Activated CD4-positive, alpha-beta T cell treated with anti-CD3 and anti-CD28 coated beads for 24 hours (primary cell): Measurements from ENCODE around the gene PPP1R14B.

Source experiments
- DNase-seq, 2 donors: peaks; one replicate each; pipeline ENCODE4 v3.0.0-alpha.2; 2020; ENCODE audit warnings: low read depth in 2 of 2

The PPP1R14B gene

GRCh38 chr11:64245797-64246620 lies 734 bp downstream of the PPP1R14B start:
- DNase-seq, result peak; percentile 71 to 74

GRCh38 chr11:64245401-64245796 lies 1.3 kb downstream of the PPP1R14B start:
- no peak for DNase-seq

DNA sequence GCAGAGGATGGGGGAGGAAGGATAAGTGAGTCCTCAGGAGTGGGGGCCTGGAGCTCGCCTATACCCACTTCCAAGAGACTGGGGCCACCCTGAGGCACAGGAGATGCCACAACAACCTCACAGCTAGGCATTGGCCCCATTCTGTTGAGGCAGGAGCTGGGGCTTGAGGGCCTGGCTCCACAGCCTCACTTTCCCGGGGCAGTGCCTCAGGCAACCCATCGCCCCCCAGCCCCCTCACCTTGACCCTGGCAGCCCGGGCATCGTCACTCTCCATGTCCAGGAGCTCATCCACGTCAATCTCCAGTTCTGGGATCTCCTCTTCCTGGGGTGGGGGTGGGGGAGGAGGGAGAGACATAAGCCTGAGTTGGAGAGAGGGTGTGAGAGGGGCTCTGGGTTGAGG lies 1.8 kb downstream of the PPP1R14B start:
- no peak for DNase-seq

DNA sequence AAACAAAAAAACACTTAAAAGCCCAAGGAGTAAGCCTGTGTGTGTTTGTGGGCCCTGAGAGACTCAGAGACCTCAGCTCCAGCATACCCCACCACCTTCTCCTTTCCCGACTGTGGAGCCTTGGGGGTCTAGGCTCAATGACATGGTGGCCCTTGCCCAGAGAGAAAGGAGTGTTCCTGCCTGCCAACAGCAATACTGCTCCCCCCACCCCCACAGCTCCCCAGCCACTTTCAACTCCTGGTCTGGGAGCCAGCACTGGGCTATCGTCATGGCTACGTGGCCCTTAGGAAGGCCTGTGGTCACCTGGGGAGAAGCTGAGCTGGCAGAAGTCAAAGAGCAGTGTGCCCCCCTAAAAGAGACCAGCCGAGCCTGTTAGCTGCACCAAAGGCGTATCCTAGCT lies 2.6 kb downstream of the PPP1R14B start:
- DNase-seq, result no peak

DNA sequence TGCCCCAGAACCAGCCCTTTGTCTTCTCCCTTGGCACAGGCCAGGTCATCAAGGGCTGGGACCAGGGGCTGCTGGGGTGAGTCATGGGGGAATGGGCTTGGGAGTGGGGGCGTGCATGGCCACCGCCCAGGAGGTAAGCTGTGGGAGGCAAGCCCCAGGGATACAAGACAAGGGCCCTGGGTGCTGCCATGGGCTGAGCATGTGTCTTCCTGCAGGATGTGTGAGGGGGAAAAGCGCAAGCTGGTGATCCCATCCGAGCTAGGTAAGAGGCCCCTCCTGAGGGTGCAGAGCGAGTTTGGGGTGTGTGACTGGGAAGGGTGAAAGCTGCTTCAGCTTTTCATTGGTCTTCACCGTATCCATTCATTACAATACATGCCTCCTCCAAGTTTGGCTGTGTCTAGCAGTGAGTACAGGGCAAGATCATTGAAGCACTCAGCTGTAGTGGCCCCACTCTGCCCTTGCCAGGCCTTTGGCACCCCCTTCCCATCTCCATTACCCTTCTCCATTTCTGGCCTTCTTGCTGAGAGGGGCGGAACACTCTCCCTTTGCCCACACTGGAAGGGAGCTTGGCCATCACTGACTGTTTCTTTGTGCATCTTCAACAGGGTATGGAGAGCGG lies 3.4 kb downstream of the PPP1R14B start:
- no peak for DNase-seq

DNA sequence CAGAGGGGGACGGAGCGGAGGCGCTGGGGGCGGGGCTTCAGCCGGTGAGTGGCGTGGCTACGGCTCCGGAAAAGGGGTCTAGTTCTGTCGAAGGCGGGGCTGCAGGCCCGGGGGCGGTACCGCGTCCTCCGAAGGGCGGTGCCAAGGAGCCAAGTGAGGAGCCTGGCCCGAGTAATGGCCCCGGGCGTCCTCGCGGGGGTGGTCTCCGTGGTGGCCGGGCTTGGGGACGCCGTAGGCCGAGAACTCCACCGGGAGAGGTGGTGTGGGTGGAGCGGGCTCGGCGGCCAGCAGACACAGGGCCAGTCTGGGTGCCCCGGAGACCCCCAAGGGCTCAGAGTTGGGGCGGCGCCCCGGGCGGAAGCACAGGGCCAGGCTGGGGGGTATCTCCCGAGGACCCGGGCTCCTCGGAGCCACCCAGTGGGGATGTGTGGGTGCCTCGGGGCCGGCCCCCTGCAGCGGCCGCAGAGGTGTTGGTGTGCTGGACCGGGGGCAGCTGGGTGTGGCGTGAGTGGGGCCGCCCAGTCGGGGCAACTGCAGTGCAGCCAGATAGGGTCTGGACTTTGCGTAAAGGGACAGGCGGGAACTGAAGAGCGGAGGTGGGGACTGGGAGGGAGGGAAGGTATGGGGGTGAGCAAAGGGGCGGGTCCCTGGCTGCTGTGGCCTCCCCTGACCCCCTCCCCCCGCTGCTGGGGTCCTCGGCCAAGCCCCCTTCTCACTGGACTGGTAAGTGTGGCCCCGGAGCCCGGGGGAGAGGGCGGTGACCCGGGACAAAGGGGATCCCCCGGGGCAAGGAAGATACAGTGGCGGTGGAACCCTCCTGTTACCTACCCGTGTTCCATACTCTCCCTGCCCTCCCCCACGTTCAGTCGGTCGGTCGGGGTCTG lies 5.0 kb downstream of the PPP1R14B start:
- DNase-seq, result peak in 1 of 2 donors; percentile 100

GRCh38 chr11:64241241-64241490 lies 5.6 kb downstream of the PPP1R14B start:
- peak in 1 of 2 donors; percentile 100 for DNase-seq

GRCh38 chr11:64240435-64241240 lies 6.1 kb downstream of the PPP1R14B start, which contains the start of gene FKBP2:
TSS of gene FKBP2 (plus strand) at chr11:64241095. CDS start at chr11:64242388, 1,293 bp downstream.
- peak; percentile 95 to 96 for DNase-seq

DNA sequence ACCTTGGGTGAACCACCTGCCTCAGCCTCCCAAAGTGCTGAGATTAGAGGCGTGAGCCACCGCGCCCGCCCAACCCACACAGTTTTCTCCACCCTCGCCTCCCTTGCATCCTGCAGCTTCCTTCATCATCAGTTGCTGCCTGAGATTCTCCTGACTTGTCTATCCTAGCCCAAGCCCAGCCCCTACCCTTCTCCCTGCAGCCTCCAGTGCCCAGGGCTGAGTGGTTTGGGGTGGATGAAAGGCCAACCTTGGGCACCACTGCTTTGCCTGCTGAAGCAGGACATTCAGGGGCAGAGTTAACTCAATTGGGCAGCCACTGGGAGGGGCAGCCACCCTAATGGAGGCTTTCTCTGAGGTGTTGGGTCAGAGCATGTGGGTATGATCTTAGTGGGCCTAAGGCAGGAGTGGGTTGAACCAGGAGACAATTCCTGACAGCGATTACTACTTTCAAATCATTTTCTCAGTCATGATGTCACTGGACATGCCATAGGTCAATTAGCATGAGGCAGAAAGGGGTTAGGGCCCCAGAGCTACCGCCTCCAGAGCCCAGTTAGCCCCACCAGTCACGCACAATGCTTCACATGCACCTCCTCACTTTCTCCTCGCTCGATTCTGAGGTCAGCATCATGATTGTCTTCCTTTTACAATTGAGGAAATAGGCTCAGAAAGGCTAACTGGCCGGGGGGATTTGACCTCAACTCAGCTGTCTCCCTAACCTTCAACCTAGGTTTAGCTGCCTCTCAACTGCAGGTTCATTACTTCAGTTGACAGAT lies 6.9 kb downstream of the PPP1R14B start:
- DNase-seq, result no peak

- DNase-seq, result no peak
Observed at GRCh38 chr11:64238999-64239398, 7.7 kb downstream of the PPP1R14B start.

DNA sequence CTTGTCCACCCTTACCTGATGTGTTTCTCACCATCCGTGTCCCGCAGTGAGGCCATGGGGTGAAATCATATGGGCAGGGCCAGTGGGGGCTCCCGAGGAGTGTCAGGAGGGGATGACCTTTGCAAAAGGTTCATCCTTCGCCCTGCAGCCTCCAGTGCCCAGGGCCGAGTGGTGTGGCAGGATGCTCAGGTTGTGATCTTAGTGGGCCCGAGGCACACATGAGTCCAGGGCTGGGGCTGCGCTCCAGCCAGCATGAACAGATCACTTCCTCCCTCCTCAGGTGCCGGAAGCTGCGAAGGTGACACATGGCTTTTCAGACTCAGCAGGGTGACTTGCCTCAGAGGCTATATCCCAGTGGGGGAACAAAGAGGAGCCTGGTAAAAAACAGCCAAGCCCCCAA lies 8.7 kb downstream of the PPP1R14B start:
- no peak for DNase-seq

DNA sequence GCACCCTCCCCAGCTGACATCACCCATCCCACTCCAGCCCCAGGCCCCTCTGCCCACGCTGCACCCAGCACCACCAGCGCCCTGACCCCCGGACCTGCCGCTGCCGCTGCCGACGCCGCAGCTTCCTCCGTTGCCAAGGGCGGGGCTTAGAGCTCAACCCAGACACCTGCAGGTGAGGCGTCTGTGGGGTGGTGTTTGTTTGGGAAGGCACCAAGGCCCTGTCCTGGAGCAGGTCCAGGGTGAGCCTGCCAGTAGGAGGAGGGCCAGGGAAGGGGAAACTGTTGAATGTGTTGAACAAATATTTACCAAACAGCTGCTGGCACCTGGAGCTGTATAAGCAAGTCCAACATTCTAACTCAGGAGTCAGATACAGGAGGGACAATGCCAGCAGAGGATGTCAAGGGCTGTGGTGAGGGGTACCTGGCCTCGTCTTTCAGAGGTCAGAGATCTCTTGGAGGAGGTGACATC lies 9.2 kb downstream of the PPP1R14B start:
- DNase-seq, result no peak

GRCh38 chr11:64235437-64236161 lies 11.1 kb downstream of the PPP1R14B start:
- no peak for DNase-seq

DNA sequence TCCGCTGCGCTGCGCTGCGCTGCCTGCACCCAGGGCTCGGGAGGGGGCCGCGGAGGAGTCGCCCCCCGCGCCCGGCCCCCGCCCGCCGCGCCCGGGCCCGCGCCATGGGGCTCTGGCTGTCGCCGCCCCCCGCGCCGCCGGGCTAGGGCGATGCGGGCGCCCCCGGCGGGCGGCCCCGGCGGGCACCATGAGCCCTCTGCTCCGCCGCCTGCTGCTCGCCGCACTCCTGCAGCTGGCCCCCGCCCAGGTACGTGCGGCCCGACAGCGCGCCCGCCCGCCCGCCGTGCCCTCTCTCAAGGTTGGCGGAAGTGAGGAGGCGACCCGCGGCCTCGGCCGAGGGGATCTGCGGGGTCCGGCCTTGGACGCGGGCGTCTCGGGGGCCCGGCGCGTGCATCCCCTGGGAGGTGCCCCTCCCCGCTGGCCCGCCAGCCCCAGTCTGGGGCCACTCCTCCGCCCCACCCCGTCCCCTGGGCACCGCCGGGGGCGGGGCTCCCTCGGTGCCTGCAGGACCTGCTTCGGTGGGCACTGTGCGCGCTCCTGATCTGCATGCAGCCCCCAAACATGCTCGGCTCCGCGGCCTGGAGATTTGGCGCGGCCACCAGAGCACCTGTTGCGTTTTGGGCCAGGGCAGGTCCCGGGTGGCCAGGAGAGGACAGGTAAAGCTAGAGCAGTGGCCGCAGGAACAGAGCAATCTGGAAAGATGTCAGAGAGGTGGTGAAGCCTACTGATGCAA lies 11.9 kb downstream of the PPP1R14B start:
- no peak for DNase-seq

DNA sequence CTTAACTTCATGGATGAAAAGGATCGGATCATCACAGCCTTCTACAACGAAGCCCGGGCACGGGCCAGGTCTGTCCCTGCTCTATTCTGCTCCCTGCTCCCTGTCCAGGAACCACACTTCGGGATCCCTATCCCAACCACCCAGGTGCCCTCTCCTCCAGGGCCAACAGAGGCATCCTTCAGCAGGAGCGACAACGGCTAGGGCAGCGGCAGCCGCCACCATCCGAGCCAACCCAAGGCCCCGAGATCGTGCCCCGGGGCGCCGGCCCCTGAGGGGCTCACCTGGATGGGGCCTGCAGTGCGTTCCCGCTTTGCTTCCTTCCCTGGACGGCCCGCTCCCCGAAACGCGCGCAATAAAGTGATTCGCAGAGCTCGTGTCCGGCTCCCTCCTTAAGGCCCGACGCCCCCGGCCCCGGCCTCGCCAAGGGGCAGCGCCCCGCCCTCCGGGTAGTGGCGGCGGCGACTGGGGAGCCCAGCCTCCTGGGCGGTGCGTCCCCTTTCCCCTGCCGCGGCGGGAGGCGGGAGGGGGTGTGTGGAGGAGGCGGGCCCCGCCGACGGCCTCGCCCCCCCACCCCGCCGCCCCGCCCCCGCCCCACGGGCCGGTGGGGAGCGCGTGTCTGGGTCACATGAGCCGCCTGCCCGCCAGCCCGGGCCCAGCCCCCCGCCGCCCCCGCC lies 12.7 kb downstream of the PPP1R14B start, which contains the start of gene VEGFB:
Gene VEGFB (plus strand): TSS at position 672 of the 674 bp plus-strand sequence. CDS start 250 bp downstream, outside the sequence.
- DNase-seq, result peak in 1 of 2 donors; percentile 56

DNA sequence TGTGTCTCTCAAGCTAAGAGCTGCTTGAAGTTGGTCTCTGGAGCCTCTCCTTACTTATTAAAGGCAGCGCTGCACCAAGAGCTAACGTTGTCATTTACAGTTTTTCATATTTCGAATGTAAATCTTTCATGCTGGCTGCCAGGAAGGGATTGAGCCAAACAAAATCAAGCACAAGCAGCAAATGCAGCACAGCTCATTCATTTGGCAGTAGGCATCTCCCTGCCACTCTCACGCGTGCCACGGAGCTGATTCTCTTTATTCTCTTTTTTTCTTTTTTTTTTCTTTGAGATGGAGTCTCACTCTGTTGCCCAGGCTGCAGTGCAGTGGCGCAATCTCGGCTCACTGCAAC lies 13.8 kb downstream of the PPP1R14B start:
- DNase-seq, result no peak

DNA sequence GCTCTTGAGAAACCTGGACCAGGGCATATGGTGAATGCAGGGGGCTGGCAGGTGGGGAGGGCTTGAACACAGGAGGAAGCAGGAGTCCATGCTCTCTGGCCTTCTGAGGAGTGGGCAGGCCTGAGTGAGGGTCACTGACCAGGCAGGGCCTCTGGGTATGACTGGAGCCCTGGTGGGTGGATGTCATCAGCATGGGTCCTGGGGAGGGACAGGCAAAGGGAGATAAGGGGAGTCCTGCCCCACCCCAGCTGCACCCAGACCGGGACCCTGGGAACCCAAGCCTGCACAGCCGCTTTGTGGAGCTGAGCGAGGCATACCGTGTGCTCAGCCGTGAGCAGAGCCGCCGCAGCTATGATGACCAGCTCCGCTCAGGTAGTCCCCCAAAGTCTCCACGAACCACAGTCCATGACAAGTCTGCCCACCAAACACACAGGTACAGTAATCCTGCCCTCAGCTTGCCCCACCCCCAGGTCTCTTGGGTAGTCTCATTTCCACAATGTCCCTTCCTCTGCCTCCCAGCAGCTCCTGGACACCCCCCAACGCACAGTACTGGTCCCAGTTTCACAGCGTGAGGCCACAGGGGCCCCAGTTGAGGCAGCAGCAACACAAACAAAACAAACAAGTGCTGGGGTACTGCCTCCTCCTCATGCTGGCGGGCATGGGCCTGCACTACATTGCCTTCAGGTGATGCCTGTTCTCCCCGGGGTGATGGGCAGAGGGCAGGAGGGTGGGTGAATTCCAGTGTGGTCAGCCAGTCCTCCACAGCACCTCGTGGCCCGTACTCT lies 14.4 kb downstream of the PPP1R14B start:
- DNase-seq, result no peak

DNA sequence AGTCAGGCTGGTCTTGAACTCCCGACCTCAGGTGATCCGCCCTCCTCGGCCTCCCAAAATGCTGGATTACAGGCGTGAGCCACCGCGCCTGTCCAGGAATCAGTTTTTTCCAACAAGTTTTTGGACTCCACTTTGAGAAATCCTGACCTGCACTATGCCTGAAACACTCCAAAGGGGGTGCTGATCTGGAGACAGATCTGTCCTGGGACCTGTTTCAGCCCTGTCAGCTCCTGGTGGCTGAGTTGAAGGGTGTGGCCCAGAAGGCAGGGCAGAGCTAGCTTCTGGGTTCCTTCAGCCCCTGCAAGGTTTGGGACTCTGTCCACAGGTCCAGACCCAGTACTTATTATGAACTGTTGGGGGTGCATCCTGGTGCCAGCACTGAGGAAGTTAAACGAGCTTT lies 15.2 kb downstream of the PPP1R14B start:
- DNase-seq, result no peak
